B cell (primary cell): ENCODE measurements around the gene EEF2KMT. TPM values are rescaled to one million over a fixed set of nuclear protein-coding genes. Genes with fewer than 3 reads are reported as not detected.
"Not testable (repeated sequence)": the region's sequence is repeated elsewhere in the genome, so short reads cannot be mapped to it uniquely, and the experiment has no call there.

Source experiments
- ATAC-seq: fragments of 200-7000 bp; cut with Tn5 transposase; one replicate; pipeline ENCODE4 v1.10.0; 2021; ENCODE audit warnings: low read depth, mild to moderate bottlenecking, moderate number of reproducible peaks, moderate library complexity
- CTCF ChIA-PET: fragments of 350-600 bp; sonication (Branson Sonifier 250); formaldehyde crosslinking; loops from one replicate; lab custom pipeline; 2021; ENCODE audit warnings: antibody characterized with exemption, inconsistent platforms; lab: Charles Lee
- POLR2A ChIA-PET: fragments of 350-600 bp; sonication (Branson Sonifier 250); formaldehyde crosslinking; loops from one replicate; lab custom pipeline; 2021; ENCODE audit warnings: antibody characterized with exemption; lab: Charles Lee
- DNase-seq: peaks from one replicate; pipeline ENCODE4 v3.0.0; 2013
- H2AFZ ChIP-seq: 2 replicates; pipeline ENCODE4 v1.6.1; 2012; ENCODE audit warnings: mild to moderate bottlenecking, low read depth, low read length; ENCODE audit not compliant: insufficient read depth, poor library complexity, severe bottlenecking
- H3K27ac ChIP-seq, 2 donors: 1 replicate in 1 of 2; 2 replicates in 1 of 2; pipeline ENCODE4 v1.5.1; 2012 to 2013; ENCODE audit warnings: low read length in 2 of 2, mild to moderate bottlenecking in 2 of 2, moderate library complexity in 1 of 2
- H3K27me3 ChIP-seq, 4 experiments: fragments of 200-600 bp in 1 of 4; sonication (generic) in 1 of 4; replicated peaks in 1 of 4; 1 replicate in 2 of 4; 2 replicates in 2 of 4; pipeline versions ENCODE4 v1.6.1 to v1.7.0; 2013 to 2016; ENCODE audit warnings: low read length in 3 of 4, mild to moderate bottlenecking in 2 of 4, mixed read lengths in 1 of 4, moderate library complexity in 1 of 4; ENCODE audit not compliant: insufficient read depth in 4 of 4, control insufficient read depth in 3 of 4; ENCODE audit errors: control extremely low read depth in 1 of 4
- H3K36me3 ChIP-seq, 2 experiments: replicated peaks in 1 of 2; 1 replicate in 1 of 2; 2 replicates in 1 of 2; pipeline versions ENCODE4 v1.6.1 to v1.7.1; 2013; ENCODE audit warnings: low read length in 1 of 2; ENCODE audit not compliant: insufficient read depth in 2 of 2, control insufficient read depth in 1 of 2; ENCODE audit errors: control extremely low read depth in 1 of 2, extremely low read depth in 1 of 2
- H3K4me1 ChIP-seq, 2 donors: fragments of 200-600 bp in 1 of 2; sonication (generic) in 1 of 2; 1 replicate in 1 of 2; 2 replicates in 1 of 2; pipeline versions ENCODE4 v1.5.1 to v1.6.1; 2013 to 2017; ENCODE audit warnings: low read length in 2 of 2; ENCODE audit not compliant: control insufficient read depth in 2 of 2, insufficient read depth in 2 of 2
- H3K4me2 ChIP-seq: replicated peaks from 2 replicates; pipeline ENCODE3; 2012; ENCODE audit warnings: mild to moderate bottlenecking, low read depth, low read length; ENCODE audit not compliant: poor library complexity, severe bottlenecking
- H3K4me3 ChIP-seq, 5 experiments: fragments of 200-600 bp in 1 of 5; sonication (generic) in 1 of 5; 1 replicate in 3 of 5; 2 replicates in 2 of 5; pipeline versions ENCODE4 v1.5.1 to v1.7.0; 2011 to 2016; ENCODE audit warnings: low read length in 4 of 5, mild to moderate bottlenecking in 4 of 5, low read depth in 2 of 5, control low read depth in 1 of 5, moderate library complexity in 1 of 5; ENCODE audit not compliant: insufficient read depth in 1 of 5; ENCODE audit errors: control extremely low read depth in 1 of 5, extremely low read depth in 1 of 5
- H3K79me2 ChIP-seq: fragments of 200-600 bp; sonication (generic); one replicate; pipeline ENCODE4 v1.6.0; 2016; ENCODE audit warnings: low read length; ENCODE audit not compliant: control insufficient read depth, insufficient read depth
- H3K9ac ChIP-seq: fragments of 200-600 bp; sonication (generic); 2 replicates; pipeline ENCODE4 v1.6.1; 2017; ENCODE audit warnings: mild to moderate bottlenecking, low read length, moderate library complexity
- H3K9me3 ChIP-seq, 3 donors: one replicate each; pipeline versions ENCODE4 v1.6.1 to v1.7.1; 2013; ENCODE audit warnings: low read length in 2 of 3; ENCODE audit not compliant: control insufficient read depth in 2 of 3, insufficient read depth in 1 of 3; ENCODE audit errors: control extremely low read depth in 1 of 3
- H4K20me1 ChIP-seq: 2 replicates; pipeline ENCODE4 v1.6.0; 2012; ENCODE audit warnings: mild to moderate bottlenecking, low read length; ENCODE audit not compliant: insufficient read depth, control insufficient read depth, poor library complexity, severe bottlenecking
- H3K27ac Mint-ChIP-seq: one replicate; pipeline ENCODE4 v1.8.0; 2021; ENCODE audit warnings: mixed read lengths
- H3K27me3 Mint-ChIP-seq: one replicate; pipeline ENCODE4 v1.8.0; 2021; ENCODE audit warnings: mixed read lengths
- H3K4me1 Mint-ChIP-seq: one replicate; pipeline ENCODE4 v1.8.0; 2021; ENCODE audit warnings: mixed read lengths
- H3K4me3 Mint-ChIP-seq: one replicate; pipeline ENCODE4 v1.8.0; 2021; ENCODE audit warnings: mixed read lengths
- H3K9me3 Mint-ChIP-seq: one replicate; pipeline ENCODE4 v1.8.0; 2022; ENCODE audit warnings: mixed read lengths; ENCODE audit not compliant: insufficient read depth
- WGBS: methylation state at CpG from one replicate; pipeline ENCODE4 v1.1.5; 2013; ENCODE audit warnings: missing lambda C conversion rate; ENCODE audit not compliant: insufficient coverage; 5-methylcytosine and 5-hydroxymethylcytosine counted together
- intact Hi-C: fragments of 100-400 bp; cut with micrococcal nuclease; formaldehyde crosslinking; loops from one replicate; pipeline ENCODE4 v1.10.0; 2022
- polyA plus RNA-seq: library from polyadenylated mRNA; depleted of rRNA; stranded (reverse); fragments of >200 nt; gene quantifications from 2 replicates; pipeline ENCODE4 v1.2.3, GENCODE V29; 2012
- total RNA-seq, 2 donors: library from RNA; stranded (reverse); fragments of 120-200 nt in 1 of 2; gene quantifications; 1 replicate in 1 of 2; 2 replicates in 1 of 2; pipeline versions ENCODE4 v1.2.3 to v1.2.4, GENCODE V29; 2013 to 2022

EEF2KMT gene
- total and polyA plus RNA-seq, 2 donors (not counting 1 experiment from before 2014, with no cell fraction given) = 7.8 to 8.0 TPM

GRCh38 chr16:5099174-5099573, 1.6 kb upstream of the EEF2KMT start:
- H3K4me2 ChIP-seq, H3K9me3 Mint-ChIP-seq, H3K27ac ChIP-seq, H3K9ac ChIP-seq, H3K79me2 ChIP-seq, H2AFZ ChIP-seq, ATAC-seq, POLR2A ChIA-PET, H3K27me3 Mint-ChIP-seq, H3K27me3 ChIP-seq, H3K9me3 ChIP-seq, H3K4me3 ChIP-seq, H3K4me1 ChIP-seq, H3K36me3 ChIP-seq, DNase-seq, H4K20me1 ChIP-seq: not testable (repeated sequence)
- H3K4me3 Mint-ChIP-seq = peak overlapping the region; percentile 91
- intact Hi-C loops = loop anchor here (5.0 kb wide), 3 partner anchors 142 to 847 kb away; partner anchors contain the start of gene SEC14L5
- H3K4me1 Mint-ChIP-seq = peaks cover 13% of the 10 kb centered on the region
- H3K27ac Mint-ChIP-seq = peak overlapping the region; percentile 95
- no CpG with 5 or more reads among the region's 4 CpGs for WGBS
- CTCF ChIA-PET = interaction anchor here (1.1 kb wide), 1 partner anchor 26 kb away, joined by 3 read pairs; no protein-coding TSS in a partner anchor

GRCh38 chr16:5098221-5099159, 895 bp upstream of the EEF2KMT start:
- not testable (repeated sequence) for H3K9me3 ChIP-seq, H3K4me1 ChIP-seq, H4K20me1 ChIP-seq, H3K27me3 Mint-ChIP-seq, H3K36me3 ChIP-seq, H3K79me2 ChIP-seq, H3K27me3 ChIP-seq, H3K9me3 Mint-ChIP-seq
- peak overlapping the region in 4 of 5 experiments; percentile 61 to 68 (median 64) for H3K4me3 ChIP-seq
- H3K4me2 ChIP-seq = peak overlapping the region; percentile 55
- Mint-ChIP-seq H3K4me3 (peak overlapping the region; percentile 91), H3K27ac (peak overlapping the region; percentile 95), H3K4me1 (peaks cover 13% of the 10 kb centered on the region)
- H3K9ac ChIP-seq = peak overlapping the region; percentile 70
- H3K27ac ChIP-seq = peak overlapping the region; percentile 83 to 87
- CTCF ChIA-PET = interaction anchor here (1.1 to 1.2 kb wide), 2 partner anchors 26 to 364 kb away, joined by 3 read pairs; partner anchors contain the start of genes ANKS3 and DNAAF8
- intact Hi-C loops = loop anchor here (5.0 kb wide), 3 partner anchors 141 to 846 kb away; partner anchors contain the start of gene SEC14L5
- H2AFZ ChIP-seq = peak overlapping the region; percentile 89
- peak; percentile 59 for ATAC-seq
- POLR2A ChIA-PET = interaction anchor here (0.6 to 1.3 kb wide), 5 partner anchors 26 to 483 kb away, joined by 3 to 6 read pairs (median 3); partner anchors contain the start of genes ALG1, ANKS3, DNAAF8 and NAGPA
- WGBS = 1% methylated on average over 31 of the region's 67 CpGs
- DNase-seq = peak; percentile 82

- Mint-ChIP-seq H3K4me3 (peak overlapping the region; percentile 91), H3K27ac (peak overlapping the region; percentile 87), H3K4me1 (peaks cover 17% of the 10 kb centered on the region)
- not testable (repeated sequence) for H3K27me3 ChIP-seq, H3K79me2 ChIP-seq, H3K9me3 ChIP-seq, H4K20me1 ChIP-seq, H3K4me1 ChIP-seq, H3K9me3 Mint-ChIP-seq, H3K27me3 Mint-ChIP-seq, H3K36me3 ChIP-seq, ATAC-seq
- H3K4me2 ChIP-seq = peak overlapping the region; percentile 55
- ChIA-PET CTCF (interaction anchor here (1.2 kb wide), 1 partner anchor 363 kb away, joined by 3 read pairs; the partner anchor contains the start of genes ANKS3 and DNAAF8), POLR2A (interaction anchor here (1.3 kb wide), 1 partner anchor 25 kb away, joined by 6 read pairs; the partner anchor contains the start of gene ALG1)
- H3K27ac ChIP-seq = peak overlapping the region in 1 of 2 donors; percentile 83
- H2AFZ ChIP-seq = peak overlapping the region; percentile 89
- H3K9ac ChIP-seq = peak overlapping the region; percentile 70
- under 1% methylated on average over 23 of the region's 23 CpGs for WGBS
- H3K4me3 ChIP-seq = peak overlapping the region in 4 of 5 experiments; percentile 48 to 68 (median 64)
- intact Hi-C loops = loop anchor here (1.0 to 5.0 kb wide), 4 partner anchors 26 to 845 kb away; partner anchors contain the start of genes ALG1 and SEC14L5
- DNase-seq = peak; percentile 58
Observed at GRCh38 chr16:5097061-5097469, 530 bp downstream of the EEF2KMT start.
